GM18526 (cell line): ENCODE measurements around the gene BICDL1.

Experiments
- POLR2A ChIP-seq: IDR thresholded peaks from 3 replicates; pipeline ENCODE4 v1.6.1; 2011; ENCODE audit not compliant: insufficient read length; ENCODE audit errors: extremely low read depth

The BICDL1 gene

GRCh38 chr12:120116792-120117651 lies 128.0 kb downstream of the BICDL1 start:
- peak; percentile 83 for TF ChIP-seq POLR2A

GRCh38 chr12:120117961-120118320 lies 128.9 kb downstream of the BICDL1 start:
- TF ChIP-seq POLR2A, result no peak

- peak; percentile 19 for TF ChIP-seq POLR2A
Observed at GRCh38 chr12:120118321-120119061, 129.5 kb downstream of the BICDL1 start.

GRCh38 chr12:120119271-120119973 lies 130.4 kb downstream of the BICDL1 start:
- no peak for TF ChIP-seq POLR2A

GRCh38 chr12:120121343-120121742 lies 132.3 kb downstream of the BICDL1 start:
- TF ChIP-seq POLR2A, result no peak

GRCh38 chr12:120121766-120122293 lies 132.8 kb downstream of the BICDL1 start:
- peak; percentile 20 for TF ChIP-seq POLR2A

GRCh38 chr12:120125029-120125428 lies 136.0 kb downstream of the BICDL1 start:
- TF ChIP-seq POLR2A, result no peak

GRCh38 chr12:120125792-120126634 lies 137.0 kb downstream of the BICDL1 start:
- TF ChIP-seq POLR2A, result no peak

GRCh38 chr12:120126635-120127005 lies 137.6 kb downstream of the BICDL1 start:
- TF ChIP-seq POLR2A, result no peak

- no peak for TF ChIP-seq POLR2A
Observed at GRCh38 chr12:120130011-120130410, 141.0 kb downstream of the BICDL1 start.

- TF ChIP-seq POLR2A, result no peak
Observed at GRCh38 chr12:120131116-120131515, 142.1 kb downstream of the BICDL1 start.

- no peak for TF ChIP-seq POLR2A
Observed at GRCh38 chr12:120132054-120132836, 143.2 kb downstream of the BICDL1 start.

GRCh38 chr12:120132863-120133385 lies 143.9 kb downstream of the BICDL1 start:
- TF ChIP-seq POLR2A, result peak; percentile 37
